ENCODE results near the gene OSBPL10. TPM values are rescaled to one million over a fixed set of nuclear protein-coding genes. Genes with fewer than 3 reads are reported as not detected.

Gene OSBPL10
- total RNA-seq, 1 donor from 2014 or later = 6.4 TPM

GRCh38 chr3:31776016-31776415, 205.0 kb downstream of the OSBPL10 start:
- H3K9me3 ChIP-seq (replicated peaks) = peaks cover 13% of the 10 kb centered on the region
- no peaks in the 10 kb centered on the region for H3K27me3 ChIP-seq (ENCODE audit: low read depth)
- no peak for TF ChIP-seq CTCF (IDR thresholded peaks at IDR 0.05; ENCODE audit: borderline replicate concordance)
- no peak overlapping the region for H3K4me3 ChIP-seq
- H3K4me1 ChIP-seq = no peaks in the 10 kb centered on the region
- no peak overlapping the region for H3K27ac ChIP-seq (replicated peaks)
- DNase-seq = no peak
- intact Hi-C loops (cut with micrococcal nuclease) = no loop called here
- H3K36me3 ChIP-seq = no peaks in the 10 kb centered on the region

GRCh38 chr3:31775383-31775782, 205.7 kb downstream of the OSBPL10 start:
- TF ChIP-seq CTCF (IDR thresholded peaks at IDR 0.05; ENCODE audit: borderline replicate concordance) = no peak
- Histone ChIP-seq H3K4me1 (no peaks in the 10 kb centered on the region), H3K4me3 (no peak overlapping the region), H3K9me3 (replicated peaks) (peaks cover 13% of the 10 kb centered on the region), H3K27me3 (ENCODE audit: low read depth) (no peaks in the 10 kb centered on the region), H3K36me3 (no peaks in the 10 kb centered on the region), H3K27ac (replicated peaks) (no peak overlapping the region)
- DNase-seq = no peak
- intact Hi-C loops (cut with micrococcal nuclease) = no loop called here

- no peaks in the 10 kb centered on the region for H3K4me1 ChIP-seq
- H3K9me3 ChIP-seq (replicated peaks) = no peaks in the 10 kb centered on the region
- TF ChIP-seq CTCF (IDR thresholded peaks at IDR 0.05; ENCODE audit: borderline replicate concordance) = no peak
- intact Hi-C loops (cut with micrococcal nuclease) = no loop called here
- no peaks in the 10 kb centered on the region for H3K36me3 ChIP-seq
- no peak overlapping the region for H3K27ac ChIP-seq (replicated peaks)
- no peaks in the 10 kb centered on the region for H3K27me3 ChIP-seq (ENCODE audit: low read depth)
- no peak overlapping the region for H3K4me3 ChIP-seq
- DNase-seq = no peak
These were observed 208.1 kb downstream of the OSBPL10 start for GRCh38 chr3:31772758-31773473.

- no peak overlapping the region for H3K27ac ChIP-seq (replicated peaks)
- no peak for TF ChIP-seq CTCF (IDR thresholded peaks at IDR 0.05; ENCODE audit: borderline replicate concordance)
- DNase-seq = no peak
- H3K27me3 ChIP-seq (ENCODE audit: low read depth) = no peaks in the 10 kb centered on the region
- no peak overlapping the region for H3K4me3 ChIP-seq
- no peaks in the 10 kb centered on the region for H3K4me1 ChIP-seq
- H3K9me3 ChIP-seq (replicated peaks) = no peaks in the 10 kb centered on the region
- no peaks in the 10 kb centered on the region for H3K36me3 ChIP-seq
- intact Hi-C loops (cut with micrococcal nuclease) = no loop called here
These were observed 208.8 kb downstream of the OSBPL10 start for GRCh38 chr3:31772272-31772671.

- H3K36me3 ChIP-seq = no peaks in the 10 kb centered on the region
- H3K27me3 ChIP-seq (ENCODE audit: low read depth) = no peaks in the 10 kb centered on the region
- no peaks in the 10 kb centered on the region for H3K4me1 ChIP-seq
- H3K9me3 ChIP-seq (replicated peaks) = no peaks in the 10 kb centered on the region
- intact Hi-C loops (cut with micrococcal nuclease) = no loop called here
- H3K4me3 ChIP-seq = no peak overlapping the region
- H3K27ac ChIP-seq (replicated peaks) = no peak overlapping the region
- TF ChIP-seq CTCF (IDR thresholded peaks at IDR 0.05; ENCODE audit: borderline replicate concordance) = no peak
- DNase-seq = no peak
These were observed 210.2 kb downstream of the OSBPL10 start for GRCh38 chr3:31770822-31771326.

All from left ventricle myocardium inferior (tissue), 1 donor.